IMR-90 (cell line): Measurements from ENCODE around the gene ERMAP.

Experiments
- CEBPB ChIP-seq: IDR thresholded peaks from 2 replicates; pipeline ENCODE4 v1.6.1; 2012; ENCODE audit warnings: low read depth, low read length, improper control_type of control experiment
- CTCF ChIP-seq: conservative IDR thresholded peaks from 2 replicates; pipeline ENCODE4 v1.5.1; 2012; ENCODE audit warnings: mild to moderate bottlenecking, low read depth, low read length, improper control_type of control experiment
- MXI1 ChIP-seq: IDR thresholded peaks from 2 replicates; pipeline ENCODE4 v1.6.1; 2012; ENCODE audit warnings: low read depth, mild to moderate bottlenecking, low read length, moderate library complexity, borderline replicate concordance
- POLR2A ChIP-seq: IDR thresholded peaks from 2 replicates; pipeline ENCODE4 v1.6.1; 2012; ENCODE audit warnings: mild to moderate bottlenecking, low read depth, low read length
- RAD21 ChIP-seq: IDR thresholded peaks from 2 replicates; pipeline ENCODE4 v1.6.1; 2012; ENCODE audit warnings: low read length, improper control_type of control experiment
- RCOR1 ChIP-seq: IDR thresholded peaks from 2 replicates; pipeline ENCODE4 v1.6.1; 2012; ENCODE audit warnings: mild to moderate bottlenecking, low read length, improper control_type of control experiment; ENCODE audit not compliant: insufficient replicate concordance
- RFX5 ChIP-seq: IDR thresholded peaks from 2 replicates; pipeline ENCODE4 v1.8.0; 2012; ENCODE audit warnings: low read depth, mild to moderate bottlenecking, low read length, moderate library complexity
- SMC3 ChIP-seq: fragments of 150-350 bp; IDR thresholded peaks from 2 replicates; pipeline ENCODE4 v1.6.1; 2016; ENCODE audit warnings: low read depth, mild to moderate bottlenecking, antibody characterized with exemption, low read length, moderate library complexity
- USF2 ChIP-seq: fragments of 150-350 bp; IDR thresholded peaks from 2 replicates; pipeline ENCODE4 v1.6.1; 2017; ENCODE audit warnings: mild to moderate bottlenecking, antibody characterized with exemption, low read length, low read depth

GRCh38 chr1:42768172-42768571 is 48.8 kb upstream of the ERMAP start:
- TF ChIP-seq USF2 = no peak
- TF ChIP-seq CTCF = no peak
- no peak for TF ChIP-seq RAD21
- TF ChIP-seq MXI1 = no peak
- no peak for TF ChIP-seq CEBPB
- TF ChIP-seq SMC3 = no peak
- TF ChIP-seq RCOR1 = no peak
- TF ChIP-seq POLR2A = no peak
- no peak for TF ChIP-seq RFX5
